H1 (cell line): ENCODE results near the gene MXD4. TPM values are rescaled to one million over a fixed set of nuclear protein-coding genes. Genes with fewer than 3 reads are reported as not detected.
A peak's percentile ranks its signal among the peaks of the same experiment; 100 is the strongest.

Experiments used
- CTCF ChIA-PET: fragments of 300-600 bp; sonication (Branson Sonifier 250); formaldehyde crosslinking; loops from one replicate; lab custom pipeline; 2021; ENCODE audit not compliant: partially characterized antibody; lab: Charles Lee
- POLR2A ChIA-PET: fragments of 300-600 bp; sonication (Branson Sonifier 250); formaldehyde crosslinking; loops from one replicate; lab custom pipeline; 2021; ENCODE audit warnings: inconsistent platforms; ENCODE audit not compliant: partially characterized antibody; lab: Charles Lee
- DNase-seq, 2 experiments: peaks; one replicate each; pipeline versions ENCODE4 v3.0.0 to v3.0.0-alpha.2; 2010 to 2022; ENCODE audit warnings: low spot score in 2 of 2, low read depth in 1 of 2, mixed read lengths in 1 of 2
- FAIRE-seq: peaks from 2 replicates; lab custom pipeline; 2011; peaks lifted over from hg19 to GRCh38; lab: Jason Lieb, UNC
- H2AFZ ChIP-seq: 2 replicates; pipeline ENCODE4 v1.8.1; 2012; ENCODE audit warnings: low read length, inconsistent platforms
- H2AK5ac ChIP-seq: 2 replicates; pipeline ENCODE4 v1.6.1; 2013; ENCODE audit warnings: low read depth, low read length
- H2BK120ac ChIP-seq: replicated peaks from 2 replicates; pipeline ENCODE3; 2013; ENCODE audit warnings: low read depth, low read length, inconsistent platforms
- H2BK12ac ChIP-seq: 2 replicates; pipeline ENCODE4 v1.6.1; 2013; ENCODE audit warnings: low read depth, low read length
- H2BK15ac ChIP-seq: 2 replicates; pipeline ENCODE4 v1.6.1; 2013; ENCODE audit warnings: low read length
- H2BK20ac ChIP-seq: 2 replicates; pipeline ENCODE4 v1.6.1; 2013; ENCODE audit warnings: low read length
- H2BK5ac ChIP-seq: 2 replicates; pipeline ENCODE4 v1.6.1; 2013; ENCODE audit warnings: low read depth, low read length
- H3K14ac ChIP-seq: 2 replicates; pipeline ENCODE4 v1.6.1; 2013; ENCODE audit warnings: inconsistent platforms; ENCODE audit not compliant: insufficient read length
- H3K18ac ChIP-seq: 2 replicates; pipeline ENCODE4 v1.6.1; 2013; ENCODE audit warnings: low read length; ENCODE audit errors: extremely low read depth
- H3K23ac ChIP-seq: 2 replicates; pipeline ENCODE4 v1.6.1; 2013; ENCODE audit warnings: inconsistent platforms; ENCODE audit not compliant: insufficient read length
- H3K23me2 ChIP-seq: 2 replicates; pipeline ENCODE4 v1.6.1; 2013; ENCODE audit warnings: low read depth, low read length
- H3K27ac ChIP-seq: 2 replicates; pipeline ENCODE4 v1.6.1; 2011; ENCODE audit warnings: low read depth, low read length, inconsistent platforms
- H3K27me3 ChIP-seq, 4 experiments: replicated peaks in 1 of 4; 1 replicate in 1 of 4; 2 replicates in 3 of 4; pipeline versions ENCODE4 v1.6.1 to v1.8.1; 2011 to 2013; ENCODE audit warnings: low read length in 3 of 4, mild to moderate bottlenecking in 3 of 4, inconsistent platforms in 2 of 4, mixed read lengths in 2 of 4, moderate library complexity in 1 of 4; ENCODE audit not compliant: control insufficient read depth in 3 of 4, insufficient read depth in 3 of 4; ENCODE audit errors: extremely low read depth in 1 of 4
- H3K36me3 ChIP-seq, 4 experiments: 2 replicates each; pipeline versions ENCODE4 v1.6.1 to v1.8.1; 2011 to 2013; ENCODE audit warnings: mild to moderate bottlenecking in 4 of 4, low read length in 3 of 4, moderate library complexity in 2 of 4, control low read depth in 1 of 4, inconsistent platforms in 1 of 4; ENCODE audit not compliant: insufficient read depth in 4 of 4, control insufficient read depth in 2 of 4
- H3K4ac ChIP-seq: replicated peaks from 2 replicates; pipeline ENCODE3; 2013; ENCODE audit warnings: low read length, low read depth, mixed read lengths, inconsistent platforms; ENCODE audit not compliant: insufficient read length
- H3K4me1 ChIP-seq, 4 experiments: replicated peaks in 1 of 4; 1 replicate in 1 of 4; 2 replicates in 3 of 4; pipeline versions ENCODE4 v1.6.1 to v1.8.1; 2011 to 2013; ENCODE audit warnings: low read length in 3 of 4, inconsistent platforms in 2 of 4, mixed read lengths in 1 of 4; ENCODE audit not compliant: insufficient read depth in 4 of 4, control insufficient read depth in 3 of 4
- H3K4me2 ChIP-seq, 2 experiments: 2 replicates each; pipeline versions ENCODE4 v1.6.1 to v1.8.1; 2011 to 2013; ENCODE audit warnings: low read depth in 2 of 2, low read length in 2 of 2, control low read depth in 1 of 2, inconsistent platforms in 1 of 2, mild to moderate bottlenecking in 1 of 2; ENCODE audit not compliant: insufficient read depth in 1 of 2
- H3K4me3 ChIP-seq, 4 experiments: fragments of 200-600, 300-600 bp in 1 of 4; sonication (generic), shearing (Covaris generic), sonication (Bioruptor Twin) in 1 of 4; 2 replicates each; pipeline versions ENCODE4 v1.5.1 to v1.8.1; 2011 to 2016; ENCODE audit warnings: low read length in 4 of 4, low read depth in 3 of 4, control low read depth in 2 of 4, inconsistent platforms in 2 of 4, mild to moderate bottlenecking in 2 of 4, mixed read lengths in 1 of 4, moderate library complexity in 1 of 4; ENCODE audit not compliant: insufficient read depth in 2 of 4; ENCODE audit errors: extremely low read depth in 1 of 4
- H3K56ac ChIP-seq: replicated peaks from 2 replicates; pipeline ENCODE3; 2013; ENCODE audit warnings: low read depth, mild to moderate bottlenecking, mixed read lengths, low read length, inconsistent platforms; ENCODE audit not compliant: insufficient read length
- H3K79me1 ChIP-seq: 2 replicates; pipeline ENCODE4 v1.6.1; 2013; ENCODE audit warnings: low read depth, low read length, control low read depth
- H3K79me2 ChIP-seq, 2 experiments: 2 replicates each; pipeline versions ENCODE4 v1.6.1 to v1.8.1; 2012 to 2013; ENCODE audit warnings: low read length in 2 of 2, mild to moderate bottlenecking in 2 of 2, inconsistent platforms in 1 of 2; ENCODE audit not compliant: insufficient read depth in 2 of 2, control insufficient read depth in 1 of 2
- H3K9ac ChIP-seq, 4 experiments: replicated peaks in 1 of 4; 1 replicate in 1 of 4; 2 replicates in 3 of 4; pipeline versions ENCODE4 v1.6.1 to v1.8.1; 2011 to 2013; ENCODE audit warnings: low read depth in 3 of 4, low read length in 3 of 4, control low read depth in 2 of 4, mild to moderate bottlenecking in 2 of 4, moderate library complexity in 2 of 4, inconsistent platforms in 1 of 4; ENCODE audit errors: extremely low read depth in 1 of 4
- H3K9me3 ChIP-seq, 2 experiments: 2 replicates each; pipeline versions ENCODE4 v1.6.1 to v1.8.1; 2012 to 2013; ENCODE audit warnings: mild to moderate bottlenecking in 2 of 2, moderate library complexity in 2 of 2, control low read depth in 1 of 2, inconsistent platforms in 1 of 2, low read depth in 1 of 2, low read length in 1 of 2, mixed read lengths in 1 of 2; ENCODE audit not compliant: insufficient read depth in 2 of 2
- H4K20me1 ChIP-seq, 2 experiments: replicated peaks in 1 of 2; 2 replicates each; pipeline versions ENCODE3 to v1.8.1; 2011 to 2013; ENCODE audit warnings: inconsistent platforms in 2 of 2, low read length in 2 of 2, mild to moderate bottlenecking in 1 of 2; ENCODE audit not compliant: insufficient read depth in 2 of 2, control insufficient read depth in 1 of 2
- H4K5ac ChIP-seq: 2 replicates; pipeline ENCODE4 v1.6.1; 2013; ENCODE audit warnings: low read length, low read depth, mixed read lengths, inconsistent platforms; ENCODE audit not compliant: insufficient read length
- H4K8ac ChIP-seq: 2 replicates; pipeline ENCODE4 v1.8.0; 2013; ENCODE audit warnings: mild to moderate bottlenecking, moderate library complexity, low read length, inconsistent platforms; ENCODE audit not compliant: insufficient read depth; ENCODE audit errors: extremely low read depth
- H4K91ac ChIP-seq: replicated peaks from 2 replicates; pipeline ENCODE3; 2013; ENCODE audit warnings: low read length, mixed read lengths, inconsistent platforms; ENCODE audit not compliant: insufficient read length
- ASH2L ChIP-seq: fragments of 200-600, 300-600 bp; sonication (generic); IDR thresholded peaks from one replicate; pipeline ENCODE4 v1.7.1; 2017; ENCODE audit warnings: low read length
- EZH2 ChIP-seq: fragments of 200-600 bp; sonication (generic); IDR thresholded peaks from 2 replicates; pipeline ENCODE4 v1.7.1; 2012; ENCODE audit warnings: low read depth, mild to moderate bottlenecking, moderate library complexity, low read length, inconsistent platforms; ENCODE audit not compliant: severe bottlenecking
- GTF2F1 ChIP-seq: IDR thresholded peaks from 2 replicates; pipeline ENCODE4 v1.6.1; 2012; ENCODE audit warnings: low read depth, low read length, improper control_type of control experiment, borderline replicate concordance
- NANOG ChIP-seq: IDR thresholded peaks from 2 replicates; pipeline ENCODE4 v1.6.1; 2011; ENCODE audit warnings: low read length, low read depth, mild to moderate bottlenecking, inconsistent platforms; ENCODE audit not compliant: insufficient read depth, poor library complexity, severe bottlenecking
- RBBP5 ChIP-seq: IDR thresholded peaks from 2 replicates; pipeline ENCODE4 v1.7.1; 2012; ENCODE audit warnings: low read depth, mild to moderate bottlenecking, inconsistent platforms, low read length, moderate library complexity, borderline replicate concordance
- WGBS, 2 experiments: shearing (Covaris generic) in 1 of 2; methylation state at CpG; one replicate each; pipeline versions ENCODE4 v1.1.6 to v1.1.7; 2013 to 2015; ENCODE audit warnings: low lambda C conversion rate in 2 of 2, mixed read lengths in 2 of 2, inconsistent platforms in 1 of 2, low coverage in 1 of 2, missing lambda C conversion rate in 1 of 2; ENCODE audit not compliant: insufficient replicate concordance in 2 of 2, insufficient coverage in 1 of 2, insufficient read length in 1 of 2; ENCODE audit errors: extremely low coverage in 1 of 2, missing lambda C conversion rate in 1 of 2; 5-methylcytosine and 5-hydroxymethylcytosine counted together
- polyA plus RNA-seq, 7 experiments: library from polyadenylated mRNA; depleted of rRNA in 3 of 7; stranded (reverse) in 5 of 7; unstranded in 2 of 7; fragments of >200 nt in 5 of 7; fragments of 200-250 nt in 2 of 7; gene quantifications; 1 replicate in 5 of 7; 2 replicates in 1 of 7; 4 replicates in 1 of 7; pipeline versions ENCODE4 v1.2.1 to v1.2.3, GENCODE V29; 2011 to 2013; ENCODE audit warnings: missing spikeins in 2 of 7, mixed read lengths in 2 of 7
- total RNA-seq: library from RNA; stranded (reverse); fragmentation: NEBNext Ultra II Directional; extraction: Animal tissue kit (Norgen Biotek cat#: 25700); gene quantifications from 2 replicates; pipeline ENCODE4 v1.2.1, GENCODE V29; 2021

MXD4 gene
- total and polyA plus RNA-seq, 2 of the 8 experiments (the other 6 are each of a cell fraction or from before 2014, with no cell fraction given) = 18.0 to 20.8 TPM

- Histone ChIP-seq H3K4me2 (no peak overlapping the region), H3K27ac (no peak overlapping the region), H3K23ac (no peak overlapping the region), H4K5ac (no peak overlapping the region), H3K27me3 (no peaks in the 10 kb centered on the region; a peak in 1 of 7 replicates), H3K4me1 (no peaks in the 10 kb centered on the region; a peak in 1 of 7 replicates), H2BK5ac (no peak overlapping the region), H2AK5ac (no peak overlapping the region), H4K91ac (no peak overlapping the region), H3K18ac (no peak overlapping the region), H3K9ac (no peak overlapping the region), H3K79me2 (no peaks in the 10 kb centered on the region), H3K14ac (no peak overlapping the region), H3K4me3 (no peak overlapping the region), H3K23me2 (no peaks in the 10 kb centered on the region), H4K20me1 (no peaks in the 10 kb centered on the region), H3K79me1 (no peaks in the 10 kb centered on the region; the same call in 1 of the 2 replicates), H3K9me3 (peaks cover 0 to 3% of the 10 kb centered on the region in 2 experiments; a peak in 1 of 4 replicates), H2BK120ac (no peak overlapping the region), H3K56ac (no peak overlapping the region), H2BK20ac (no peak overlapping the region), H2AFZ (no peak overlapping the region), H2BK15ac (no peak overlapping the region), H4K8ac (no peak overlapping the region), H2BK12ac (no peak overlapping the region), H3K4ac (no peak overlapping the region), H3K36me3 (no peaks in the 10 kb centered on the region)
- no peak for TF ChIP-seq EZH2
- TF ChIP-seq ASH2L = no peak
- no peak for TF ChIP-seq NANOG
- TF ChIP-seq GTF2F1 = no peak
- no peak for TF ChIP-seq RBBP5
- ChIA-PET POLR2A (interaction anchor here (1.4 kb wide), 1 partner anchor 112 kb away, joined by 3 read pairs; no protein-coding TSS in a partner anchor), CTCF (interaction anchor here (1.8 kb wide), 1 partner anchor 13 kb away, joined by 5 read pairs; no protein-coding TSS in a partner anchor)
- DNase-seq (peak in 1 of 2 experiments; percentile 36), FAIRE-seq (no peak)
- 93% methylated on average over 10 of the region's 19 CpGs; no CpG with 5 or more reads in 1 of the 2 experiments for WGBS, 2 experiments
Observed at GRCh38 chr4:2303121-2303685, 41.3 kb upstream of the MXD4 start.
